ENCODE data around the gene RALB.
"Not testable (repeated sequence)": the region's sequence is repeated elsewhere in the genome, so short reads cannot be mapped to it uniquely, and the experiment has no call there.

The RALB gene

GRCh38 chr2:120224735-120225548 is 27.7 kb upstream of the RALB start:
- no peak for DNase-seq (ENCODE audit: low read depth in 3 of 3, low spot score in 1 of 3)

- no peak for DNase-seq (ENCODE audit: low read depth in 3 of 3, low spot score in 1 of 3)
These were observed 27.0 kb upstream of the RALB start for GRCh38 chr2:120225549-120226065.

GRCh38 chr2:120226316-120226715 is 26.3 kb upstream of the RALB start:
- DNase-seq (ENCODE audit: low read depth in 3 of 3, low spot score in 1 of 3): no peak

GRCh38 chr2:120227111-120227991 is 25.3 kb upstream of the RALB start:
- DNase-seq (ENCODE audit: low read depth in 3 of 3, low spot score in 1 of 3): no peak

- DNase-seq (ENCODE audit: low read depth in 3 of 3, low spot score in 1 of 3): no peak
These were observed 24.1 kb upstream of the RALB start for GRCh38 chr2:120228503-120228902.

- DNase-seq (ENCODE audit: low read depth in 3 of 3, low spot score in 1 of 3): no peak
These were observed 23.3 kb upstream of the RALB start for GRCh38 chr2:120229341-120229740.

- DNase-seq (ENCODE audit: low read depth in 3 of 3, low spot score in 1 of 3): no peak
These were observed 21.9 kb upstream of the RALB start for GRCh38 chr2:120230515-120231471.

GRCh38 chr2:120231564-120231973 is 21.1 kb upstream of the RALB start:
- no peak for DNase-seq (ENCODE audit: low read depth in 3 of 3, low spot score in 1 of 3)

- DNase-seq (ENCODE audit: low read depth in 3 of 3, low spot score in 1 of 3): peak in 1 of 3 donors; percentile 29
These were observed 20.5 kb upstream of the RALB start for GRCh38 chr2:120231974-120232635.

- no peak for DNase-seq (ENCODE audit: low read depth in 3 of 3, low spot score in 1 of 3)
These were observed 19.4 kb upstream of the RALB start for GRCh38 chr2:120233292-120233691.

GRCh38 chr2:120235158-120235557 is 17.5 kb upstream of the RALB start:
- not testable (repeated sequence) for DNase-seq (ENCODE audit: low read depth in 3 of 3, low spot score in 1 of 3)

- DNase-seq (ENCODE audit: low read depth in 3 of 3, low spot score in 1 of 3): no peak
These were observed 17.0 kb upstream of the RALB start for GRCh38 chr2:120235681-120236080.

GRCh38 chr2:120236316-120236715 is 16.3 kb upstream of the RALB start:
- no peak for DNase-seq (ENCODE audit: low read depth in 3 of 3, low spot score in 1 of 3)

- DNase-seq (ENCODE audit: low read depth in 3 of 3, low spot score in 1 of 3): no peak
These were observed 15.9 kb upstream of the RALB start for GRCh38 chr2:120236791-120237190.

GRCh38 chr2:120237491-120237902 is 15.2 kb upstream of the RALB start:
- no peak for DNase-seq (ENCODE audit: low read depth in 3 of 3, low spot score in 1 of 3)

GRCh38 chr2:120238728-120239487 is 13.7 kb upstream of the RALB start:
- DNase-seq (ENCODE audit: low read depth in 3 of 3, low spot score in 1 of 3): no peak

- no peak for DNase-seq (ENCODE audit: low read depth in 3 of 3, low spot score in 1 of 3)
These were observed 13.0 kb upstream of the RALB start for GRCh38 chr2:120239488-120240287.

GRCh38 chr2:120240901-120241429 is 11.7 kb upstream of the RALB start:
- no peak for DNase-seq (ENCODE audit: low read depth in 3 of 3, low spot score in 1 of 3)
